SH-SY5Y (cell line): ENCODE measurements around the gene SOAT2.

Source experiments
- GATA2 ChIP-seq: IDR thresholded peaks from 2 replicates; pipeline ENCODE4 v1.6.1; 2011; ENCODE audit warnings: mild to moderate bottlenecking, low read depth, low read length
- GATA3 ChIP-seq: IDR thresholded peaks from 2 replicates; pipeline ENCODE4 v1.6.1; 2011; ENCODE audit warnings: low read depth, mild to moderate bottlenecking, low read length, moderate library complexity

GRCh38 chr12:53169644-53170043, 66.4 kb downstream of the SOAT2 start:
- no peak for TF ChIP-seq GATA2
- TF ChIP-seq GATA3 = no peak
